Stimulated activated naive CD8-positive, alpha-beta T cell treated with anti-CD3 and anti-CD28 coated beads, Interleukin-15, Interleukin-2, amounts not matched to agents 100 ng/mL and 50 ng/mL, for 24 hours (primary cell): ENCODE data around the gene KDM4B.

Experiments used
- H3K27ac Mint-ChIP-seq: one replicate; pipeline ENCODE4 v1.8.0; 2021; ENCODE audit warnings: mild to moderate bottlenecking, mixed read lengths
- H3K27me3 Mint-ChIP-seq: one replicate; pipeline ENCODE4 v1.8.0; 2021; ENCODE audit warnings: mixed read lengths
- H3K36me3 Mint-ChIP-seq: one replicate; pipeline ENCODE4 v1.8.0; 2021; ENCODE audit warnings: low read depth, mixed read lengths
- H3K4me1 Mint-ChIP-seq: one replicate; pipeline ENCODE4 v1.8.0; 2021; ENCODE audit warnings: low read depth, mixed read lengths
- H3K4me3 Mint-ChIP-seq: one replicate; pipeline ENCODE4 v1.8.0; 2021; ENCODE audit warnings: mild to moderate bottlenecking, mixed read lengths
- H3K9me3 Mint-ChIP-seq: one replicate; pipeline ENCODE4 v1.8.0; 2021; ENCODE audit warnings: mixed read lengths

Gene KDM4B

DNA sequence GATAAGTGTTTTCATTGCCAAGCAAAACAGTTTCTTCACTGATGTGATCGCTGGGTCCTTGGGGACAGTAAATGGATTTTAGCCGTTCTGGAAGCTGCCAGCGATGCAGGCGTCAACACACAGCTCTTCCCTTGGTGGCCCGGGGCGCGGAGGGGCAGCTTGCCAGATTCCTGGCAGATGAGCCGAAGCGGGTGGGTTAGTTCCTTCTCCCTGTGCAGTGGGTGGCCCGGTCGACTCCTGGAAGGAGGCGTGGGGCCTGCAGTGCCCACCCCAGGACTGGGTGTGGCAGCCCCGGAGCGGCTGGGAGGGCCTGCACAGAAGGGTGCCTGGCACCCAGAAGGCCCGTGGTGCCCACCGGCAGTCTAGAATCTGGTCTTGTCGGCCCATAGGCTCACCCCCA, 69.0 kb downstream of the KDM4B start:
- peaks cover 8% of the 10 kb centered on the region for H3K36me3 Mint-ChIP-seq
- no peaks in the 10 kb centered on the region for H3K9me3 Mint-ChIP-seq
- no peak overlapping the region for H3K27ac Mint-ChIP-seq
- no peak overlapping the region for H3K4me3 Mint-ChIP-seq
- no peaks in the 10 kb centered on the region for H3K4me1 Mint-ChIP-seq
- no peaks in the 10 kb centered on the region for H3K27me3 Mint-ChIP-seq

DNA sequence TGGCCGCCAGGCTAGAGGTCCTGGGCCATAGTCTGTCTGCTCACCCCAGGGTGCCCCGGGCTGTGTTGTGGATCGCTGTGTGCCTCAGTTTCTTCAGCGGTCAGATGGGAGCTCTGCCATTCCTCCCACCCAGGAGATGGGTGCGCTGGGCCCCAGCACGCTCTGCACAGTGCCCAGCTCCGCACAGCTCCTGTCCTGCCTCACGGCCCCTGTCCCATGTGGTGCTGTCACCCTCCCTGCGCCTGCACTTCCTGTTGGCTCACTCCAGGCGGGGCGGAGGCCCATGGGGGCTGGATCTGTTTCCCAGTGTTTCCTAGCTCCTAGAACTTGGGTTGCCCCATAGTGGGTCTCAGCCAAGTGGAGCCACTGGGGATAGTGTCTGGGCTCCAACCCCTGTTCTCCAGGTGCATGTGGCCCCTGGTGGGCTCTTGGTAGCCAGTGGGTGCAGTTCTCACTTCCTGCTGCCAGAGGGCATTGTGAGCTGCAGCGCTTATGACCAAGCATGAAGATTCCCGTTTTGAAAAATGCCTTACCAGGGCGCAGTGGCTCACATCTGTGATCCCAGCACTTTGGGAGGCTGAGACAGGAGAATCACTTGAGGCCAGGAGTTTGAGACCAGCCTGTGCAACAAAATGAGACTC, 69.8 kb downstream of the KDM4B start:
- no peak overlapping the region for H3K4me3 Mint-ChIP-seq
- no peaks in the 10 kb centered on the region for H3K27me3 Mint-ChIP-seq
- H3K27ac Mint-ChIP-seq, result no peak overlapping the region
- H3K36me3 Mint-ChIP-seq, result peaks cover 6% of the 10 kb centered on the region
- no peaks in the 10 kb centered on the region for H3K9me3 Mint-ChIP-seq
- H3K4me1 Mint-ChIP-seq, result no peaks in the 10 kb centered on the region

DNA sequence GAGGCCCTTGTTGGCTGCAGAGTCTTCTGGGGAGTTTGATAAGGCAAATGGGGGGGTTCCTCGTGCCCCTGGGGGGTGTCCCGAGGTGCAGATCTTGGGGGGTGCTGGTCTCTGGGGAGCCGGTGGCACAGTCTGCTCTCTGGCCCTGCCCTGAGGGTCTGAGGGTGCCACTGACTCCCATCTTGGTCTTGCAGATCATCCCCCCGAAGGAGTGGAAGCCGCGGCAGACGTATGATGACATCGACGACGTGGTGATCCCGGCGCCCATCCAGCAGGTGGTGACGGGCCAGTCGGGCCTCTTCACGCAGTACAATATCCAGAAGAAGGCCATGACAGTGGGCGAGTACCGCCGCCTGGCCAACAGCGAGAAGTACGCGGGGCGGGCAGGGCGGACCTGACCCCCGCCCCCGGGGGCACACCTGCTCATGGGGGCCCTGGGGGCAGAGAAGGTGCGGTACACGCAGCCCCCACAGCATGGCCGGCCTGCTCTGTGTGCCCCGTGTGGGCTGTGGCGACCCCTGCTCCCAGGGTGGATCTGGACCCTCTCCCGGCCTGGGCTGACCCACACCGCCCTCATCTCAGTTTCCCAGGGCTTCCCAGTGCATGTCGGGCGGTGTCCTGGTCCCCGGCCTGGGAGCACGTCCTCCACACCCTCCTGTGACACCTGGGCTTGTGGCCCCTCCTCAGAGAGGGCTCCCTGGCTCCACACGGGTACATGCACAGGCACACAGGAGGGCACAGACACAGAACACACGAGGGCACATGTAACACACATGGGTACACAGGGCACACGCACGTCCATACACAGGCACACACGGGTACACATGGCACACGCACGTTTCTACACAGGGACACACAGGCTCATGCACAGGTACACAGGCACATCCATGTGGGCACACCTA, 71.0 kb downstream of the KDM4B start:
- H3K27ac Mint-ChIP-seq, result no peak overlapping the region
- no peaks in the 10 kb centered on the region for H3K27me3 Mint-ChIP-seq
- no peaks in the 10 kb centered on the region for H3K4me1 Mint-ChIP-seq
- H3K36me3 Mint-ChIP-seq, result no peaks in the 10 kb centered on the region
- H3K9me3 Mint-ChIP-seq, result no peaks in the 10 kb centered on the region
- no peak overlapping the region for H3K4me3 Mint-ChIP-seq

DNA sequence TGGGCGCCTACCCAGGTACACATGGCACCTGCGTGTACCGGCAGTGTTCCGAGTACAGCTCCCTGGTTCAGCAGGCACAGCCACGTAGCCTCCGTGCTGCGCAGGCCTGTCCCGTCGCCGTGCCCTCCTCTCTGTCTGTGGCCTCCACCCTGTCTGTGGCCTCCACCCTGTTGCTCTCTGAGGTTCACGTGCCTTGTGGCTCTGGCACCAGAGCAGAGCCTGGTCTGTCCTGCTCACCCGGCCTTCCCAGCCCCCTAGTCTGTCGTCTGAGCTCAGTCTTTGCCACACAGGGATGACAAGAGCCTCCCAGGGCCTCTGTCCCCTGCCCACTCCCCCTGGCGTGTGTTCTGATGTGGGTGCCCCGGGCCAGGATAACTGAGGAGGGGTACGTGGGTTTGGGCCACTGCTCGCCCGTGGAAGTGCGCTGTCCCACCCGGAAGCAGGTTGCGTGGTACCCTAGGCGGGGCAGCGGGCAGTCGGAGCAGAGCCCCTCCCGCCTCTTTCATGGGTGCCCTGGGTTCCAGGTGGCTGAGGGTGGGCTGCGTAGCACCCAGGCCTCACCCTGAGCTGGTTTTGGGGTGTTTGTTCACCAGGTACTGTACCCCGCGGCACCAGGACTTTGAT, 71.7 kb downstream of the KDM4B start:
- no peaks in the 10 kb centered on the region for H3K36me3 Mint-ChIP-seq
- H3K4me3 Mint-ChIP-seq, result no peak overlapping the region
- no peaks in the 10 kb centered on the region for H3K4me1 Mint-ChIP-seq
- H3K27ac Mint-ChIP-seq, result no peak overlapping the region
- H3K9me3 Mint-ChIP-seq, result no peaks in the 10 kb centered on the region
- H3K27me3 Mint-ChIP-seq, result no peaks in the 10 kb centered on the region

GRCh38 chr19:5041168-5041912, 72.4 kb downstream of the KDM4B start:
- H3K9me3 Mint-ChIP-seq, result no peaks in the 10 kb centered on the region
- H3K27me3 Mint-ChIP-seq, result no peaks in the 10 kb centered on the region
- H3K4me1 Mint-ChIP-seq, result no peaks in the 10 kb centered on the region
- H3K4me3 Mint-ChIP-seq, result no peak overlapping the region
- no peaks in the 10 kb centered on the region for H3K36me3 Mint-ChIP-seq
- no peak overlapping the region for H3K27ac Mint-ChIP-seq

DNA sequence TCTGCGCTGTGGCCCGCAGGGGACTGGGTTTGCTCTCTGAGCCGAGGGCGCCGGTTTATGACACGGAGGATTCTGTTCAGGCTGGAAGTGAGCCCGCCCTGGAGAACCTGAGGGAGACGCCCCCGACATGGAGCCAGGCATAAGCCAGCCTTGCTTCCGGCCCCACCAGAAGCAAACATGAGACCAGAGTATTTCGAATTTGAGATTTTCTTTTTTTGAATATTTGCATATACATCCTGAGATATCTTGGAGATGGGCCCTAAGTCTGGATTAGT, 72.9 kb downstream of the KDM4B start:
- H3K27ac Mint-ChIP-seq, result no peak overlapping the region
- no peaks in the 10 kb centered on the region for H3K27me3 Mint-ChIP-seq

DNA sequence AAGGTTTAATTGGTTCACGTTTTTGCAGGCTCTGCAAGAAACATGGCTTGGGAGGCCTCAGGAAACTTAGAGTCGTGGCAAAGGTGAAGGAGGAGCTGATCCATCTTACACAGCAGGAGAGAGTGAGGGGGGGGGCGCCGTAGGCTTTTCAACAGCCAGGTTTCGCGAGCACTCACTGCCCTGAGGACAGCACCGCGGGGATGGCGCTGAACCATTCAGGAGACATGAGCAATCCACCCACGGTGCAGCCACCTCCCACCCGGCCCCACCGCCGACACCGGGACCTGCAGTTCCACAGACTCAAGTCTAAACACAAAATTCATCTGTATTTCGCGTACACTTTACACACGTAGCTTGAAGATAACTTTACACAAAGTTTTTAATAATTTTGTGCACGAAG, 73.6 kb downstream of the KDM4B start:
- H3K9me3 Mint-ChIP-seq, result no peaks in the 10 kb centered on the region
- no peaks in the 10 kb centered on the region for H3K4me1 Mint-ChIP-seq
- no peaks in the 10 kb centered on the region for H3K36me3 Mint-ChIP-seq
- H3K4me3 Mint-ChIP-seq, result no peak overlapping the region
- H3K27ac Mint-ChIP-seq, result no peak overlapping the region
- no peaks in the 10 kb centered on the region for H3K27me3 Mint-ChIP-seq

More for the DNA sequence above, 72.9 kb downstream of the KDM4B start:
- Mint-ChIP-seq H3K36me3 (no peaks in the 10 kb centered on the region), H3K9me3 (no peaks in the 10 kb centered on the region), H3K4me3 (no peak overlapping the region), H3K4me1 (no peaks in the 10 kb centered on the region)

- Mint-ChIP-seq H3K4me1 (peaks cover 2% of the 10 kb centered on the region), H3K27ac (no peak overlapping the region), H3K36me3 (no peaks in the 10 kb centered on the region), H3K9me3 (no peaks in the 10 kb centered on the region), H3K4me3 (no peak overlapping the region), H3K27me3 (no peaks in the 10 kb centered on the region)
Measured at GRCh38 chr19:5045029-5045428, 76.1 kb downstream of the KDM4B start.

DNA sequence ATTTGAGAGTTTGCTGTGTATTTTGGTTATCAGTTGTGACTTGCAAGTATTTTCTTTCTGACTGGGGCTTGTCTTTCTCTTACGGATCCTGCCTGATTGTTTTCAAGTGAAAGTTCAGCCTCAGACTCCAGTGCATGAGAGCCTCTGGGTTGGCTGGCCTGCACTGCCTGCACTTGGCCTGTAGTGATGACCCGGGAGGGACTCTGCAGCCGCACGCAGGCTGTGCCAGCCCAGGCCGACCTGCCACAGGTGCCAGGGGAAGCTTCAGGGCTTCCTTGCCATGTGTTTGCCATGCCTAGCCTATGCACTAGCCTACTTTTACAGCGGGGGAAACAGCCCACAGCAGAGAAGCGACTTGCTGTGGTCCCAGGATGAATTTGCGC, 77.0 kb downstream of the KDM4B start:
- Mint-ChIP-seq H3K36me3 (no peaks in the 10 kb centered on the region), H3K4me3 (no peak overlapping the region), H3K9me3 (no peaks in the 10 kb centered on the region), H3K4me1 (peaks cover 3% of the 10 kb centered on the region), H3K27me3 (no peaks in the 10 kb centered on the region), H3K27ac (no peak overlapping the region)

DNA sequence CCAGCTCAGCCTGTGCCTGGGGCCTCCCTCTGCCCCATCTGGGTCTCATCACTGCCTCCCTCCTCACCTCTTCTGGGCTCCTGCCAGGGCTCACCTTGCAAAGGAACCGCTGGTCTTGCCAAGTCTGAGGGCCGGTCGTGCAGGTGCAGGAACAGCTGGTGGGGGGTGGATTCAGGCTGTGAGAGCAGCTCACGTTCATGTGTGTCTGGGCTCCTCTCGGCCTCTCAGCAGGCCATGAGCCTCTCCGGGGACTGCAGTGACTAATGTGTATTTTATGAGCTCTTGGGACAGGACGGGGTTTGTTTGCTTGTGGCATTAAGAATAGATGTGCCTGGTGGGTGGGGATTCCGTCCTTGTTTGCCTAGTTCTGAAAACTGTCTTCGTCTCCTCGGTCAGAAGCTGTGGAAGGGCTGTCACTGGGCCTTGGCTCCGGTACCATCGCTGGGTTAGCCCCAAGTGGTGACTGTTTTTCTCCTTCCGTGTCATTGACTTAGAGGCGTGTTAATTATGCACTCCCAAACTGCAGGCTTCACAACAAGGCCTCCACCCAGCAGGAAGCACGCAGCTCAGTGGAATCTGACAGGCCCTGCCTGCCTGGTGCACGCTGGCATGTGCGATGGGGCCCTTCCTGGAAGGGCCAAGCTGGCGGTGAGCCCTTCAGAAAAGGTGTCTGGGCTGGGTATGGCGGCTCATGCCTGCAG, 77.6 kb downstream of the KDM4B start:
- no peak overlapping the region for H3K4me3 Mint-ChIP-seq
- H3K36me3 Mint-ChIP-seq, result no peaks in the 10 kb centered on the region
- H3K27me3 Mint-ChIP-seq, result no peaks in the 10 kb centered on the region
- H3K27ac Mint-ChIP-seq, result no peak overlapping the region
- H3K4me1 Mint-ChIP-seq, result peaks cover 3% of the 10 kb centered on the region
- H3K9me3 Mint-ChIP-seq, result no peaks in the 10 kb centered on the region

DNA sequence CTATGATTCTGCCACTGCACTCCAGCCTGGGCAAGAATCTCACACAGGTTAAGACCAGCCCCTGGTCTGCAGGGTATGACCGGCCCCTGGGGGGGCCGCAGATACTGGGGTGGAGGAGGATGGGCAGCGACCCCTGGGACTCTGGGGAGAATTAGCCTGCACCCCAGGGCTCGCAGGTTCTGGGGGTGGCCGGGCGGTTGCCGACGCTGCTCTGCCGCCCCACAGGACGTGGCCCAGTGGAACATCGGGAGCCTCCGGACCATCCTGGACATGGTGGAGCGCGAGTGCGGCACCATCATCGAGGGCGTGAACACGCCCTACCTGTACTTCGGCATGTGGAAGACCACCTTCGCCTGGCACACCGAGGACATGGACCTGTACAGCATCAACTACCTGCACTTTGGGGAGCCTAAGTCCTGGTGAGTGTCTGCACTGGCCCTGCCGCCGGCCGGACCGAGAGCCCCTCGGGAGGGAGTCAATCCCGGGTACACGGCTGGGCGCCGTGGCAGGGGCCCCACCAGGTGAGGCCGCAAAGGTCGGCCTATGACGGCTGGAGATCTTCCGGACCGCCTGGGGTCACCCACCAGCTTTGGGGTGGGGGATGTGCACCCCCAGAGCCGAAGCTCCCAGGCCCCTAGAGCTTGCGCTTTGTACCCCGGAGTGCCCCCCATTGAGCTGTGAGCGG, 78.5 kb downstream of the KDM4B start:
- Mint-ChIP-seq H3K27me3 (no peaks in the 10 kb centered on the region), H3K27ac (no peak overlapping the region), H3K4me3 (no peak overlapping the region), H3K36me3 (no peaks in the 10 kb centered on the region), H3K9me3 (no peaks in the 10 kb centered on the region), H3K4me1 (peaks cover 3% of the 10 kb centered on the region)

DNA sequence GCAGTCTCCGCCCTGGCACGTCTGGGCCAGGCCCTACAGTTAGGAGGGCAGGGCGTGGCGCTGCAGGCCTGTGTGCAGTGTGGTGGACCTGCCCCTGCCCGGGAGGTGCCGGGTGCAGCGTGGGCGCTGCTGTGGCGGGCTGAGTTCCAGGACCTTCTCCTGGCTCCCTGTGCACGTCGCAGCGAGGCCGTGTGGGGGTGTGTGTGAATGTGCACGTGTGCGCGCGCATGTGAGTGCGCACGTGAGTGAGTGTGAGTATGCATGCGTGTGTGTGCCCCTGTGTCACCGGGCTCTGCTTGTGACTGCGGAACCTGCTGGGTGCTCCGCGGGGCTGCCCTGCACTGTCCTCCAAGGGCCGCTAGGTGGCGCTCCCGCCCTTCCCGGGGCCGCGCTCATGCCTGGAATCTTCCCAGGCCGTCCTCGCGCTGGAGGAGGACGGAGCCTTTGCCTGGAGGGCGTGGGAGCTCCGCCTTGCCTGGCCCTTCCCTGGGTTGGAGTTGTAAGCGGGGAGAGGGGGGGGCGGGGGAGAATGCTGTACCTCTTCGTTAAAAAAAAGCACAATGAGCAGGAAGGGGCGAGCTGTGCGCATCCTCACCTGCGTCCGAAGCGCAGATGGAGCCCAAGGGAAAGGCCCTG, 79.3 kb downstream of the KDM4B start:
- peaks cover 3% of the 10 kb centered on the region for H3K4me1 Mint-ChIP-seq
- H3K4me3 Mint-ChIP-seq, result no peak overlapping the region
- no peaks in the 10 kb centered on the region for H3K9me3 Mint-ChIP-seq
- no peaks in the 10 kb centered on the region for H3K36me3 Mint-ChIP-seq
- H3K27me3 Mint-ChIP-seq, result no peaks in the 10 kb centered on the region
- H3K27ac Mint-ChIP-seq, result no peak overlapping the region

DNA sequence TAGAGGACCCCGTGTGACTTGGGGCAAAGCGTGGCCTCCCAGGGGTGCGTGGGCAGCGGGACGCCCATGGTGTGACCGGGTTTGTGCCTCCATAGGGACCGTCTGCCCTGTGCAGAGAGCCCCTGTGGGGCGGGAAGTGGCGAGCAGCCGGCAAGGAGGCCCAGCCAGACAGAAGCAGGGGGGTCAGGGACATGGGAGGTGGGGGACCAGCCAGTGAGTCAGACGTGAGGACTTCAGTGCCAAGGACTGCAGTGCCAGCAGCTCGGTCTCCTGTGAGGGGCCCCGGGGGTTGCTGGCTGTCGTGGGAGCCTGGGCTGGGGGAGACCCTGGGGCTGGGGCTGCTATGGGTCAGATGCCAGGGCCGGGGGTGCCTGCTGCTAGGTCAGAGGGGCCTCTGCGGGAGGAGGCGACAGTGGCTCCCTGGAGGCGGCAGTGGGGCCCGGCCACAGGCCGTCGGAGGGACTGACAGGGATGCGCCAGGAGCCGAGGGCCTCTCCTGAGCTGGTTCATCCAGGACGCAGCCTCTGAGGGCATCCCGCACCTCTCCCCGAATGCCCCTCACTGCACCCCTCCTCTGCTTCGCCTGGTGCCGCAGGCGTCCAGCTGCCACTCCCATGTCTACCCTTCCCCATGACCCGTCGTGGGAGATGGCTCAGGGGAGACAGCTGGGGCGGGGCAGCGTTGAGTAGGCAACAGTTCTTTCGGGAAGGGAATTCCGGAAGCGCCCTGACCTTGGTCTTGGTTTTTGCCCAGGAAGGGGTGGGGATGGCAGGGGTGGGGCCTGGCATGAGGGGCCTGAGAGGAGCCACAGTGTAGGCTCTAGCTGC, 80.0 kb downstream of the KDM4B start:
- no peaks in the 10 kb centered on the region for H3K36me3 Mint-ChIP-seq
- no peak overlapping the region for H3K4me3 Mint-ChIP-seq
- no peaks in the 10 kb centered on the region for H3K9me3 Mint-ChIP-seq
- H3K27me3 Mint-ChIP-seq, result no peaks in the 10 kb centered on the region
- peaks cover 3% of the 10 kb centered on the region for H3K4me1 Mint-ChIP-seq
- H3K27ac Mint-ChIP-seq, result no peak overlapping the region
